ENCODE data around the gene PLXND1. TPM values are rescaled to one million over a fixed set of nuclear protein-coding genes. Genes with fewer than 3 reads are reported as not detected.
"Not testable (repeated sequence)": the region's sequence is repeated elsewhere in the genome, so short reads cannot be mapped to it uniquely, and the experiment has no call there.

PLXND1 gene
- total RNA-seq, 4 donors from 2014 or later: 50.5 to 89.9 (median 76.6) TPM

- no peaks in the 10 kb centered on the region for H3K36me3 ChIP-seq
- TF ChIP-seq EP300 (IDR thresholded peaks at IDR 0.05): no peak
- TF ChIP-seq POLR2A (IDR thresholded peaks at IDR 0.05; ENCODE audit: low read depth): no peak
- TF ChIP-seq CTCF (IDR thresholded peaks at IDR 0.05): no peak
- TF ChIP-seq POLR2AphosphoS5 (IDR thresholded peaks at IDR 0.05): no peak
- intact Hi-C loops (cut with DNase I): no loop called here
- no peaks in the 10 kb centered on the region for H3K27me3 ChIP-seq
- H3K4me3 ChIP-seq: no peak overlapping the region
- no peak for DNase-seq (ENCODE audit: extremely low spot score)
- H3K9me3 ChIP-seq: no peaks in the 10 kb centered on the region
- WGBS: 89% methylated on average over 18 of the region's 18 CpGs
- no peak overlapping the region for H3K27ac ChIP-seq (replicated peaks in 1 of 4)
- peaks cover 10 to 16% (median 14%) of the 10 kb centered on the region in 4 donors for H3K4me1 ChIP-seq
Observed at GRCh38 chr3:129549006-129549800, 57.3 kb downstream of the PLXND1 start.

- WGBS: 87% methylated on average over 16 of the region's 19 CpGs
- no peaks in the 10 kb centered on the region for H3K27me3 ChIP-seq
- TF ChIP-seq CTCF (IDR thresholded peaks at IDR 0.05) (no peak), POLR2AphosphoS5 (IDR thresholded peaks at IDR 0.05) (no peak), EP300 (IDR thresholded peaks at IDR 0.05) (no peak), POLR2A (IDR thresholded peaks at IDR 0.05; ENCODE audit: low read depth) (no peak)
- H3K36me3 ChIP-seq: no peaks in the 10 kb centered on the region
- peaks cover 2 to 9% (median 6%) of the 10 kb centered on the region in 4 donors for H3K4me1 ChIP-seq
- no peak overlapping the region for H3K4me3 ChIP-seq
- no peak for DNase-seq (ENCODE audit: extremely low spot score)
- H3K9me3 ChIP-seq: no peaks in the 10 kb centered on the region
- H3K27ac ChIP-seq (replicated peaks in 1 of 4): no peak overlapping the region
- intact Hi-C loops (cut with DNase I): no loop called here
Observed at GRCh38 chr3:129548104-129548965, 58.1 kb downstream of the PLXND1 start.

GRCh38 chr3:129547241-129547640 lies 59.2 kb downstream of the PLXND1 start:
- H3K27ac ChIP-seq (replicated peaks in 1 of 4): no peak overlapping the region
- DNase-seq (ENCODE audit: extremely low spot score): no peak
- no peaks in the 10 kb centered on the region for H3K36me3 ChIP-seq
- 70% methylated on average over 5 of the region's 24 CpGs for WGBS
- TF ChIP-seq POLR2A (IDR thresholded peaks at IDR 0.05; ENCODE audit: low read depth) (no peak), CTCF (IDR thresholded peaks at IDR 0.05) (no peak), POLR2AphosphoS5 (IDR thresholded peaks at IDR 0.05) (no peak), EP300 (IDR thresholded peaks at IDR 0.05) (no peak)
- H3K27me3 ChIP-seq: no peaks in the 10 kb centered on the region
- H3K4me3 ChIP-seq: no peak overlapping the region
- intact Hi-C loops (cut with DNase I): no loop called here
- no peaks in the 10 kb centered on the region for H3K9me3 ChIP-seq
- no peaks in the 10 kb centered on the region for H3K4me1 ChIP-seq

- H3K27ac ChIP-seq (replicated peaks in 1 of 4); H3K36me3 ChIP-seq; intact Hi-C loops (cut with DNase I); H3K27me3 ChIP-seq; H3K4me3 ChIP-seq; H3K9me3 ChIP-seq; H3K4me1 ChIP-seq; DNase-seq (ENCODE audit: extremely low spot score): not testable (repeated sequence)
- WGBS: 92% methylated on average over 3 of the region's 3 CpGs
Observed at GRCh38 chr3:129545951-129546350, 60.5 kb downstream of the PLXND1 start.

- WGBS: 88% methylated on average over 9 of the region's 9 CpGs
- no peaks in the 10 kb centered on the region for H3K9me3 ChIP-seq
- H3K4me1 ChIP-seq: no peaks in the 10 kb centered on the region
- no peaks in the 10 kb centered on the region for H3K36me3 ChIP-seq
- TF ChIP-seq CTCF (IDR thresholded peaks at IDR 0.05) (no peak), POLR2A (IDR thresholded peaks at IDR 0.05; ENCODE audit: low read depth) (no peak), POLR2AphosphoS5 (IDR thresholded peaks at IDR 0.05) (no peak), EP300 (IDR thresholded peaks at IDR 0.05) (no peak)
- no peaks in the 10 kb centered on the region for H3K27me3 ChIP-seq
- intact Hi-C loops (cut with DNase I): no loop called here
- no peak overlapping the region for H3K27ac ChIP-seq (replicated peaks in 1 of 4)
- no peak for DNase-seq (ENCODE audit: extremely low spot score)
- H3K4me3 ChIP-seq: no peak overlapping the region
Observed at GRCh38 chr3:129543999-129544398, 62.5 kb downstream of the PLXND1 start.
